Esophagus muscularis mucosa (tissue), 4 donors: Measurements from ENCODE around the gene SPDYC. TPM values are rescaled to one million over a fixed set of nuclear protein-coding genes. Genes with fewer than 3 reads are reported as not detected.
A peak's percentile ranks its signal among the peaks of the same experiment; 100 is the strongest.

Experiments
- DNase-seq: peaks from one replicate; pipeline ENCODE4 v3.0.0-alpha.2; 2017; ENCODE audit errors: extremely low spot score
- H3K27ac ChIP-seq, 4 donors: fragments of 200-600 bp; sonication (generic); replicated peaks in 1 of 4; 1 replicate in 3 of 4; 2 replicates in 1 of 4; pipeline ENCODE4 v1.5.1; 2016 to 2019; ENCODE audit warnings: mild to moderate bottlenecking in 1 of 4
- H3K27me3 ChIP-seq, 4 donors: fragments of 200-600 bp; sonication (generic); one replicate each; pipeline versions ENCODE4 v1.5.1 to v1.6.0; 2016 to 2019
- H3K36me3 ChIP-seq, 4 donors: fragments of 200-600 bp; sonication (generic); one replicate each; pipeline ENCODE4 v1.5.1; 2016 to 2019
- H3K4me1 ChIP-seq, 4 donors: fragments of 200-600 bp; sonication (generic); one replicate each; pipeline ENCODE4 v1.5.1; 2016 to 2019
- H3K4me3 ChIP-seq, 4 donors: fragments of 200-600 bp; sonication (generic); 1 replicate in 2 of 4; 2 replicates in 2 of 4; pipeline ENCODE4 v1.5.1; 2016 to 2019; ENCODE audit warnings: mild to moderate bottlenecking in 4 of 4, moderate library complexity in 1 of 4
- H3K9me3 ChIP-seq, 4 donors: fragments of 200-600 bp; sonication (generic); 1 replicate in 3 of 4; 2 replicates in 1 of 4; pipeline ENCODE4 v1.5.1; 2016 to 2019
- CTCF ChIP-seq, 3 experiments: fragments of 200-600 bp in 2 of 3; fragments of 450-650 bp in 1 of 3; sonication (generic) in 2 of 3; IDR thresholded peaks; one replicate each; pipeline ENCODE4 v1.5.1; 2017 to 2019; ENCODE audit warnings: antibody characterized with exemption in 3 of 3, mild to moderate bottlenecking in 2 of 3, moderate library complexity in 1 of 3
- EP300 ChIP-seq: sonication (generic); formaldehyde crosslinking; IDR thresholded peaks from one replicate; pipeline ENCODE4 v1.6.1; 2017; ENCODE audit warnings: antibody characterized with exemption
- POLR2A ChIP-seq: fragments of 450-650 bp; IDR thresholded peaks from one replicate; pipeline ENCODE4 v1.6.1; 2017; ENCODE audit warnings: antibody characterized with exemption, moderate library complexity, mild to moderate bottlenecking, low read depth
- POLR2AphosphoS5 ChIP-seq, 2 donors: sonication (generic); formaldehyde crosslinking; IDR thresholded peaks; one replicate each; pipeline ENCODE4 v1.6.1; 2017; ENCODE audit warnings: antibody characterized with exemption in 2 of 2
- WGBS: methylation state at CpG from one replicate; pipeline ENCODE4 v1.1.5; 2018; 5-methylcytosine and 5-hydroxymethylcytosine counted together
- intact Hi-C: fragments of 100-400 bp; cut with DNase I; formaldehyde crosslinking; loops from one replicate; pipeline ENCODE4 v1.15.1; 2023
- total RNA-seq, 4 donors: library from RNA; depleted of rRNA; stranded (reverse); fragments of >200 nt; gene quantifications; one replicate each; pipeline versions ENCODE4 v1.1.0 to v1.2.1, GENCODE V29; 2016

Gene SPDYC
- total RNA-seq, 4 donors from 2014 or later, result not detected

GRCh38 chr11:65160643-65161042 is 9.4 kb upstream of the SPDYC start:
- no peak overlapping the region for H3K4me3 ChIP-seq
- no peaks in the 10 kb centered on the region for H3K36me3 ChIP-seq
- H3K27ac ChIP-seq, result no peak overlapping the region
- intact Hi-C loops, result no loop called here
- H3K4me1 ChIP-seq, result peaks cover 0 to under 1% (median 0%) of the 10 kb centered on the region in 4 donors
- no peak for DNase-seq
- TF ChIP-seq POLR2A, result no peak
- TF ChIP-seq EP300, result no peak
- TF ChIP-seq CTCF (IDR thresholded peaks at IDR 0.05), result no peak
- TF ChIP-seq POLR2AphosphoS5 (IDR thresholded peaks at IDR 0.05), result no peak
- 69% methylated on average over 3 of the region's 3 CpGs for WGBS
- no peaks in the 10 kb centered on the region for H3K27me3 ChIP-seq
- no peaks in the 10 kb centered on the region for H3K9me3 ChIP-seq

- no peak for DNase-seq
- intact Hi-C loops, result no loop called here
- no peak overlapping the region for H3K27ac ChIP-seq
- peaks cover 0 to 4% (median 0%) of the 10 kb centered on the region in 4 donors for H3K4me1 ChIP-seq
- no peak overlapping the region for H3K4me3 ChIP-seq
- no peaks in the 10 kb centered on the region for H3K36me3 ChIP-seq
- H3K9me3 ChIP-seq, result no peaks in the 10 kb centered on the region
- no peak for TF ChIP-seq CTCF (IDR thresholded peaks at IDR 0.05)
- 92% methylated on average over 2 of the region's 2 CpGs for WGBS
- H3K27me3 ChIP-seq, result no peaks in the 10 kb centered on the region
Observed at GRCh38 chr11:65163684-65164083, 6.3 kb upstream of the SPDYC start.

DNA sequence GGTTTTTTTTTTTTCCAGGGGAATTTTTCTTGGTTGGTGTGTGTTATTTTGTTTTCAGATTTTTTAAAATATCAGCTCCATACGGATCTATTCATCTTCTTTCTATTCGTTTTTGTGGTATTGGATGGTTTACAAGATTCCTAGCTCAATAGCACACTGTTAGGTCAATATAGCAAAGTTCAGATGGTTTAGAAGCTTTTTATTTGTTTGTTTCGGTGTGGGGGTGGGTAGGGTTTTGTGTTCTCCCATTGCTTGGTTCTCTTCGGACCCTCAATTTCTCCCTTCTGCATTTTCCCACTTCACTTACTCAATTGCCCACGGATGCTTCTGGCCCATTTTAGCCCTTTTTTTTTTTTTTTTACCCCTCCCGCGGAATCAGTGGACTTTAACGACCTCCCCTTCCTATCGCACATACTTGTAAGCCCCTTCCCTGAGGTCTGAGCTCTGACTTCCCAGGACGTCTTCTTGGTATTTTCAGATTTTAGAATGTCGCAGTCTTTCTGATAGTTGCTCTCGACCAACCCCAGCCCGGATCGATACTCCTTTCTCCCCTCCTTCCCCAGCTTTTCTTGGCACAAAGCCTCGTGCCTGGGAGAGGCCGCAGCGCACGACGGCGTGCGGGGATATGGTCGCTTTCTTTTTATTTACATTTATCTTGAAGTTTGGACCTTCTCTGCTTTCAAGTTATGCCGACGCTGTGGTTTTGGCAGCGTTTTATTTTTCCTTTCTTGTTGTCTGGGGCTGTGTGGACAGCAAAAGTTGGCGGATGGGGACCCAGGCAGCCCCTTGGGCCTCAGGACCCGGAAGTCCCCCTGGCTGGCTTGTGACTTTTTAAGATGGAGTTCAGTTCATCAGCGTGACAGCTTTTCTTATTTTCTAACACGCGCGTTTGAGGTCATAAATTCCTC is 4.4 kb upstream of the SPDYC start:
- no peak for TF ChIP-seq POLR2A
- TF ChIP-seq POLR2AphosphoS5 (IDR thresholded peaks at IDR 0.05), result no peak
- TF ChIP-seq CTCF (IDR thresholded peaks at IDR 0.05), result no peak
- no peak for TF ChIP-seq EP300
- H3K4me3 ChIP-seq, result peak overlapping the region; percentile 13 to 40 (median 28)
- intact Hi-C loops, result no loop called here
- no peak for DNase-seq
- peaks cover 0 to 4% (median 0%) of the 10 kb centered on the region in 4 donors for H3K4me1 ChIP-seq
- WGBS, result 59% methylated on average over 31 of the region's 31 CpGs
- no peaks in the 10 kb centered on the region for H3K9me3 ChIP-seq
- no peak overlapping the region for H3K27ac ChIP-seq
- no peaks in the 10 kb centered on the region for H3K27me3 ChIP-seq
- H3K36me3 ChIP-seq, result no peaks in the 10 kb centered on the region

DNA sequence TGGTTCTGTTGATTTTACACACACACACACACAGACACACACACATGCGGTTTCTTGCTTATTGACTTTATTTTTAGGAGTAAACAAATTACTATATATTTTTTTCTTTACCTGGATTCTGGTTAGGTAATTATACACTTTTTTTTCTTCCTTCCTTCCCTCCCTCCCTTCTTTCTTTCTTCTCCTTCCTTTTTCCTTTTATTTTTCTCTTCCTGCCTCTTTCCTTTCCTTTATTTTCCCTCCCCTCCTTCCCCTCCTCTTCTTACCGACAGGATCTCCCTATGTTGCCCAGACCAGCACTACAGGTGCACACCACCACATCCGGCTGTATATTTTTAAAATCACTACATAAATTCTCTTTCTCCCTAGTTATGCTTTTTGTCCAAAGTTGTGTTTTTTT is 3.1 kb upstream of the SPDYC start:
- Histone ChIP-seq H3K4me3 (no peak overlapping the region), H3K27me3 (no peaks in the 10 kb centered on the region), H3K36me3 (no peaks in the 10 kb centered on the region), H3K27ac (no peak overlapping the region), H3K9me3 (no peaks in the 10 kb centered on the region), H3K4me1 (peaks cover 0 to 4% (median 0%) of the 10 kb centered on the region in 4 donors)
- intact Hi-C loops, result no loop called here
- WGBS, result 89% methylated on average over 3 of the region's 3 CpGs
- DNase-seq, result no peak
- TF ChIP-seq EP300 (no peak), POLR2A (no peak), POLR2AphosphoS5 (IDR thresholded peaks at IDR 0.05) (no peak), CTCF (IDR thresholded peaks at IDR 0.05) (no peak)

DNA sequence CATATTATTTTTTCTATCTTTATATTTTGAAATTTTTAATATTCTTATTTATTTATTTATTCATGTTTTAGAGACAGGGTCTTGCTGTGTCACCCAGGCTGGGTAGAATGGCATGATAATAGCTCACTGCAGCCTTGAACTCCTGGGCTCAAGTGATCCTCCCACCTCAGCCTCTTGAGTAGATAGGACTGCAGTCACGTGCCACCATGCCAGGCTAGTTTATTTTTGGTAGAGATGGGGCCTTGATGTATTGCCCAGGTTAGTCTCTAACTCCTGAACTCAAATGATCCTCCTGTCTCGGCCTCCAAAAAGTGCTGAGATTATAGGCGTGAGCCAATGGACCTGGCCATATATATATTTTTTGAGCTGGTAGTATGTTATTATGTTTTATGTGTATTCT is 2.4 kb upstream of the SPDYC start:
- 95% methylated on average over 3 of the region's 3 CpGs for WGBS
- TF ChIP-seq POLR2AphosphoS5 (IDR thresholded peaks at IDR 0.05) (no peak), CTCF (IDR thresholded peaks at IDR 0.05) (no peak), EP300 (no peak), POLR2A (no peak)
- H3K4me1 ChIP-seq, result peaks cover 0 to 4% (median 0%) of the 10 kb centered on the region in 4 donors
- H3K36me3 ChIP-seq, result no peaks in the 10 kb centered on the region
- intact Hi-C loops, result no loop called here
- no peak for DNase-seq
- no peaks in the 10 kb centered on the region for H3K27me3 ChIP-seq
- H3K9me3 ChIP-seq, result no peaks in the 10 kb centered on the region
- H3K4me3 ChIP-seq, result no peak overlapping the region
- no peak overlapping the region for H3K27ac ChIP-seq
